Kidney epithelial cell (primary cell): Measurements from ENCODE around the gene PARD6B. TPM values are rescaled to one million over a fixed set of nuclear protein-coding genes. Genes with fewer than 3 reads are reported as not detected.
"Not testable (repeated sequence)": the region's sequence is repeated elsewhere in the genome, so short reads cannot be mapped to it uniquely, and the experiment has no call there.

Experiments used
- DNase-seq: peaks from one replicate; pipeline ENCODE4 v3.0.0-alpha.2; 2010; ENCODE audit warnings: low read depth
- H3K27me3 ChIP-seq: 2 replicates; pipeline ENCODE4 v1.6.0; 2011; ENCODE audit warnings: low read length; ENCODE audit not compliant: control insufficient read depth, insufficient read depth
- H3K36me3 ChIP-seq: 2 replicates; pipeline ENCODE4 v1.5.1; 2011; ENCODE audit warnings: low read length; ENCODE audit not compliant: control insufficient read depth, insufficient read depth
- H3K4me3 ChIP-seq: 2 replicates; pipeline ENCODE4 v1.5.1; 2011; ENCODE audit warnings: low read depth, mild to moderate bottlenecking, control low read depth, low read length
- CTCF ChIP-seq: IDR thresholded peaks from 2 replicates; pipeline ENCODE4 v1.5.1; 2011; ENCODE audit warnings: mild to moderate bottlenecking, moderate library complexity, low read length, control low read depth, inconsistent platforms; ENCODE audit not compliant: insufficient read depth, poor library complexity, severe bottlenecking
- total RNA-seq: library from RNA; depleted of rRNA; stranded (reverse); fragments of >200 nt; gene quantifications from 2 replicates; pipeline ENCODE4 v1.2.3, GENCODE V29; 2015

Gene PARD6B
- total RNA-seq, 1 donor from 2014 or later = 24.0 TPM

GRCh38 chr20:50794846-50795634, 63.7 kb downstream of the PARD6B start, which contains the start of gene BCAS4:
BCAS4 (plus strand) TSS chr20:50795061; CDS start chr20:50795084, 23 bp downstream.
- Histone ChIP-seq H3K27me3 (no peaks in the 10 kb centered on the region), H3K36me3 (no peaks in the 10 kb centered on the region), H3K4me3 (peak within 1 kb of the TSS; percentile 93)
- no peak for TF ChIP-seq CTCF
- peak; percentile 38 for DNase-seq

GRCh38 chr20:50797142-50797541, 65.8 kb downstream of the PARD6B start:
- TF ChIP-seq CTCF = no peak
- H3K4me3 ChIP-seq = no peak overlapping the region
- DNase-seq = no peak
- H3K36me3 ChIP-seq = no peaks in the 10 kb centered on the region
- H3K27me3 ChIP-seq = no peaks in the 10 kb centered on the region

GRCh38 chr20:50798650-50799049, 67.3 kb downstream of the PARD6B start:
- no peaks in the 10 kb centered on the region for H3K36me3 ChIP-seq
- H3K4me3 ChIP-seq = no peak overlapping the region
- no peak for DNase-seq
- H3K27me3 ChIP-seq = no peaks in the 10 kb centered on the region
- no peak for TF ChIP-seq CTCF

- no peak for DNase-seq
- no peaks in the 10 kb centered on the region for H3K27me3 ChIP-seq
- TF ChIP-seq CTCF = no peak
- H3K4me3 ChIP-seq = no peak overlapping the region
- H3K36me3 ChIP-seq = no peaks in the 10 kb centered on the region
Observed at GRCh38 chr20:50799176-50799889, 68.0 kb downstream of the PARD6B start.

GRCh38 chr20:50799890-50800550, 68.6 kb downstream of the PARD6B start:
- TF ChIP-seq CTCF = no peak
- no peaks in the 10 kb centered on the region for H3K36me3 ChIP-seq

GRCh38 chr20:50800986-50801746, 69.8 kb downstream of the PARD6B start:
- H3K36me3 ChIP-seq, H3K27me3 ChIP-seq, DNase-seq, H3K4me3 ChIP-seq: not testable (repeated sequence)

More at GRCh38 chr20:50799890-50800550, 68.6 kb downstream of the PARD6B start:
- Histone ChIP-seq H3K4me3 (no peak overlapping the region), H3K27me3 (no peaks in the 10 kb centered on the region)
- DNase-seq = no peak
